Neural cell (in vitro differentiated cells): ENCODE results near the gene MYO7B. TPM values are rescaled to one million over a fixed set of nuclear protein-coding genes. Genes with fewer than 3 reads are reported as not detected.

Experiments
- H2AFZ ChIP-seq: fragments of 200-600, 300-800 bp; sonication (generic), shearing (Covaris generic); 2 replicates; pipeline ENCODE4 v1.6.0; 2014; ENCODE audit warnings: low read depth, mild to moderate bottlenecking, antibody characterized with exemption, low read length, moderate library complexity
- H3F3A ChIP-seq: fragments of 200-600 bp; shearing (Covaris generic); 2 replicates; pipeline ENCODE4 v1.6.1; 2016; ENCODE audit warnings: mild to moderate bottlenecking, moderate library complexity, mixed read lengths, antibody characterized with exemption, low read length; ENCODE audit not compliant: insufficient read depth, poor library complexity, severe bottlenecking
- H3K27ac ChIP-seq: fragments of 200-600, 300-800 bp; sonication (generic), shearing (Covaris generic); 2 replicates; pipeline ENCODE4 v1.5.1; 2014; ENCODE audit warnings: mild to moderate bottlenecking, low read length, moderate library complexity
- H3K27me3 ChIP-seq: fragments of 300-800, 200-600 bp; sonication (generic), shearing (Covaris generic); 2 replicates; pipeline ENCODE4 v1.6.0; 2014; ENCODE audit warnings: mild to moderate bottlenecking, low read depth, low read length, moderate library complexity; ENCODE audit not compliant: insufficient read depth
- H3K36me3 ChIP-seq: fragments of 300-800, 200-600 bp; sonication (generic), shearing (Covaris generic); 2 replicates; pipeline ENCODE4 v1.5.1; 2014; ENCODE audit warnings: mild to moderate bottlenecking, antibody characterized with exemption, low read length, moderate library complexity; ENCODE audit not compliant: insufficient read depth
- H3K4me2 ChIP-seq: fragments of 300-800, 200-600 bp; sonication (generic), shearing (Covaris generic); 2 replicates; pipeline ENCODE4 v1.6.0; 2014; ENCODE audit warnings: mild to moderate bottlenecking, low read length
- H3K4me3 ChIP-seq: fragments of 300-800, 200-600 bp; sonication (generic), shearing (Covaris generic); 2 replicates; pipeline ENCODE4 v1.5.1; 2014; ENCODE audit warnings: mild to moderate bottlenecking, low read length, moderate library complexity
- H3K79me2 ChIP-seq: fragments of 200-600 bp; shearing (Covaris generic); replicated peaks from 2 replicates; pipeline ENCODE4 v1.6.0; 2014; ENCODE audit warnings: mild to moderate bottlenecking, low read length, moderate library complexity; ENCODE audit not compliant: insufficient read depth
- H3K9ac ChIP-seq: fragments of 300-800, 200-600 bp; sonication (generic), shearing (Covaris generic); 2 replicates; pipeline ENCODE4 v1.6.1; 2016; ENCODE audit warnings: mild to moderate bottlenecking, low read length, mixed read lengths
- H3K9me2 ChIP-seq: fragments of 200-600 bp; shearing (Covaris generic); 2 replicates; pipeline ENCODE4 v1.6.1; 2016; ENCODE audit warnings: mild to moderate bottlenecking, low read length, mixed read lengths; ENCODE audit not compliant: insufficient read depth
- H3K9me3 ChIP-seq: fragments of 200-600, 300-800 bp; sonication (generic), shearing (Covaris generic); 2 replicates; pipeline ENCODE4 v1.6.1; 2016; ENCODE audit warnings: mild to moderate bottlenecking, mixed run types, low read length, moderate library complexity, mixed read lengths
- H4K20me1 ChIP-seq: fragments of 200-600 bp; shearing (Covaris generic); 2 replicates; pipeline ENCODE4 v1.6.1; 2016; ENCODE audit warnings: mild to moderate bottlenecking, mixed run types; ENCODE audit not compliant: insufficient read depth
- CTCF ChIP-seq: fragments of 450-650 bp; IDR thresholded peaks from 2 replicates; pipeline ENCODE4 v1.5.1; 2014; ENCODE audit warnings: antibody characterized with exemption, mild to moderate bottlenecking, moderate library complexity; ENCODE audit not compliant: poor library complexity, severe bottlenecking
- EP300 ChIP-seq: fragments of 450-650 bp; conservative IDR thresholded peaks from 2 replicates; pipeline ENCODE4 v1.6.1; 2014; ENCODE audit warnings: antibody characterized with exemption, mild to moderate bottlenecking, moderate library complexity; ENCODE audit not compliant: poor library complexity, severe bottlenecking
- EZH2 ChIP-seq: fragments of 200-600, 300-800 bp; shearing (Covaris generic), sonication (generic); IDR thresholded peaks from 2 replicates; pipeline ENCODE4 v1.6.1; 2014; ENCODE audit warnings: antibody characterized with exemption, low read length, borderline replicate concordance, mild to moderate bottlenecking; ENCODE audit not compliant: insufficient read depth, poor library complexity, severe bottlenecking
- MXI1 ChIP-seq: fragments of 450-650 bp; conservative IDR thresholded peaks from 2 replicates; pipeline ENCODE4 v1.6.1; 2014; ENCODE audit warnings: antibody characterized with exemption, mild to moderate bottlenecking; ENCODE audit not compliant: poor library complexity, severe bottlenecking
- POLR2AphosphoS5 ChIP-seq: IDR thresholded peaks from 2 replicates; pipeline ENCODE4 v1.6.1; 2012
- RAD21 ChIP-seq: fragments of 450-650 bp; conservative IDR thresholded peaks from 2 replicates; pipeline ENCODE4 v1.6.1; 2014; ENCODE audit warnings: antibody characterized with exemption, mild to moderate bottlenecking, moderate library complexity
- REST ChIP-seq: IDR thresholded peaks from 2 replicates; pipeline ENCODE4 v1.6.1; 2012; ENCODE audit warnings: borderline replicate concordance
- SMC3 ChIP-seq: fragments of 450-650 bp; conservative IDR thresholded peaks from 2 replicates; pipeline ENCODE4 v1.6.1; 2014; ENCODE audit warnings: antibody characterized with exemption, mild to moderate bottlenecking, moderate library complexity; ENCODE audit not compliant: poor library complexity
- TAF1 ChIP-seq: IDR thresholded peaks from 2 replicates; pipeline ENCODE4 v1.6.1; 2012; ENCODE audit warnings: low read depth
- polyA plus RNA-seq: library from polyadenylated mRNA; depleted of rRNA; stranded (reverse); fragments of >200 nt; gene quantifications from 2 replicates; pipeline ENCODE4 v1.2.3, GENCODE V29; 2014

MYO7B gene
- polyA plus RNA-seq, 1 donor from 2014 or later, result 0.16 TPM

DNA sequence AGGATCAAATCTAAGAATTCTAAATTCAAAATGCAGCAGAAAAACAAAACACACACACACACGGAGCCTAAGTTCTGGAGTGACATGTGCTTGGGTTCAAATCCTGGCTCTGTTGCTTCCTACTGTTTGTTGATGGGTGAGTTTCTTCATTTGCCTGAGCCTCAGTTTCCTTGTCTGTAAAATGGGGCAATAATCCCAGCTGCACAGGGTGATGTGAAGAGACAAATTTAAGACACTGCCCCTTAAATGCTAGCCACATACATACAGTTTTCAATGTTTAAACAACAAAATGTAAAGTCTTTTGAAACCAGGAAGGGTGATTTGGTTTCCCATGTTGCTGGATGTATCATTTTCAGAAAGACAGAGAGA, 109.5 kb downstream of the MYO7B start:
- Histone ChIP-seq H2AFZ (no peak overlapping the region), H3K9me3 (no peaks in the 10 kb centered on the region), H3K36me3 (no peaks in the 10 kb centered on the region), H4K20me1 (no peaks in the 10 kb centered on the region), H3K27me3 (no peaks in the 10 kb centered on the region), H3K4me2 (no peak overlapping the region), H3K4me3 (no peak overlapping the region), H3K9ac (no peak overlapping the region), H3K79me2 (no peaks in the 10 kb centered on the region), H3K9me2 (no peaks in the 10 kb centered on the region), H3K27ac (no peak overlapping the region), H3F3A (no peaks in the 10 kb centered on the region)
- TF ChIP-seq SMC3 (no peak), REST (no peak), TAF1 (no peak), CTCF (no peak), MXI1 (no peak), RAD21 (no peak), EZH2 (no peak), EP300 (no peak), POLR2AphosphoS5 (no peak)

GRCh38 chr2:127645395-127646291, 110.2 kb downstream of the MYO7B start, which contains the start of gene GPR17:
TSS of gene GPR17 (plus strand) at chr2:127646153. CDS start at chr2:127650736, 4,583 bp downstream.
- Histone ChIP-seq H3K9ac (no peak within 1 kb of the TSS), H3K27me3 (no peaks in the 10 kb centered on the region), H3K79me2 (no peaks in the 10 kb centered on the region), H3K9me2 (no peaks in the 10 kb centered on the region), H3F3A (no peaks in the 10 kb centered on the region), H3K4me3 (no peak within 1 kb of the TSS), H3K4me2 (no peak within 1 kb of the TSS), H4K20me1 (no peaks in the 10 kb centered on the region), H2AFZ (no peak within 1 kb of the TSS), H3K27ac (no peak within 1 kb of the TSS), H3K36me3 (no peaks in the 10 kb centered on the region), H3K9me3 (no peaks in the 10 kb centered on the region)
- TF ChIP-seq RAD21 (no peak), TAF1 (no peak), CTCF (no peak), EZH2 (no peak), SMC3 (no peak), EP300 (no peak), POLR2AphosphoS5 (no peak), MXI1 (no peak), REST (no peak)
